OCI-LY3 (cell line): ENCODE data around the gene AOAH.

Experiments used
- H2AFZ ChIP-seq: fragments of 200-600, 300-600 bp; shearing (Covaris generic); 2 replicates; pipeline ENCODE4 v1.6.0; 2014; ENCODE audit warnings: antibody characterized with exemption, low read depth, low read length
- H3K27ac ChIP-seq: fragments of 200-600, 300-600 bp; sonication (generic); 2 replicates; pipeline ENCODE4 v1.5.1; 2014; ENCODE audit warnings: mild to moderate bottlenecking, low read length, moderate library complexity, mixed read lengths
- H3K27me3 ChIP-seq: fragments of 200-600, 300-600 bp; sonication (generic); 2 replicates; pipeline ENCODE4 v1.6.1; 2014; ENCODE audit warnings: low read depth, low read length, mixed read lengths
- H3K36me3 ChIP-seq: fragments of 200-600, 300-600 bp; sonication (generic); replicated peaks from 2 replicates; pipeline ENCODE3; 2014; ENCODE audit warnings: low read depth, low read length, mixed read lengths
- H3K4me1 ChIP-seq: fragments of 300-600, 200-600 bp; sonication (generic); 2 replicates; pipeline ENCODE4 v1.6.1; 2014; ENCODE audit warnings: low read length, mixed read lengths
- H3K4me2 ChIP-seq: fragments of 200-600, 300-600 bp; sonication (generic); 2 replicates; pipeline ENCODE4 v1.6.1; 2014; ENCODE audit warnings: low read length, mixed read lengths
- H3K4me3 ChIP-seq: fragments of 300-600, 200-600 bp; sonication (generic); 2 replicates; pipeline ENCODE4 v1.5.1; 2014; ENCODE audit warnings: antibody characterized with exemption, mild to moderate bottlenecking, low read length, moderate library complexity
- H3K79me2 ChIP-seq: fragments of 300-600, 200-600 bp; shearing (Covaris generic); 2 replicates; pipeline ENCODE4 v1.6.1; 2014; ENCODE audit warnings: mild to moderate bottlenecking, low read length, mixed read lengths
- H3K9ac ChIP-seq: fragments of 300-600, 200-600 bp; shearing (Covaris generic); 2 replicates; pipeline ENCODE4 v1.6.0; 2014; ENCODE audit warnings: mild to moderate bottlenecking, low read length, moderate library complexity
- H3K9me3 ChIP-seq: fragments of 200-600, 300-600 bp; shearing (Covaris generic); 2 replicates; pipeline ENCODE4 v1.6.1; 2014; ENCODE audit warnings: low read length, mixed read lengths; ENCODE audit not compliant: insufficient read depth
- H4K20me1 ChIP-seq: fragments of 200-600, 300-600 bp; sonication (generic); 2 replicates; pipeline ENCODE4 v1.6.1; 2016; ENCODE audit warnings: low read length, mixed read lengths; ENCODE audit not compliant: insufficient read depth
- EZH2phosphoT487 ChIP-seq: fragments of 200-600 bp; shearing (Covaris generic); IDR thresholded peaks from 2 replicates; pipeline ENCODE4 v1.6.1; 2018; ENCODE audit warnings: antibody characterized with exemption, mixed run types, low read depth
- TF ChIP-seq, protein P1 (sequence below): fragments of 200-600, 300-600 bp; sonication (generic); IDR thresholded peaks from 2 replicates; pipeline ENCODE4 v1.5.1; 2014; ENCODE audit warnings: antibody characterized with exemption, low read length, low read depth

Gene AOAH

DNA sequence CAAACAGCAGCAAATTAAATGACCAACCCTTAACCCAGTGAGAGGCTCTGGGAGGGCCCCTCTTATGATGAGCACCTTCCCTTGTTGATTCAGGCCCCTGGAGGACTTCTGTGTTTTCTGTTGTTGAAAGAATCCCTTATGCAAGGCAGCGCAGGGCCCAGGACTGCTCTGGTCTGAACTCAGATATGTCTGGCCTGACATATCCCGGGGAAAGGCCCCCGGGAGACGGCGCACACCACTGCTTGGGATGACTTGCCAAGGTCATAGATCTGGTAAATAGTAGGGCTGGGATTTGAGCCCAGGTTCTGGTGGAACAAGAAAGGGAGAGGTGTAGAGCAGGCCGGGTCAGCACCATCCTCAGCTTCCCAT is 124.0 kb downstream of the AOAH start:
- Histone ChIP-seq H3K27me3 (peaks cover 5% of the 10 kb centered on the region; the same call in 1 of the 2 replicates), H3K36me3 (no peaks in the 10 kb centered on the region)

DNA sequence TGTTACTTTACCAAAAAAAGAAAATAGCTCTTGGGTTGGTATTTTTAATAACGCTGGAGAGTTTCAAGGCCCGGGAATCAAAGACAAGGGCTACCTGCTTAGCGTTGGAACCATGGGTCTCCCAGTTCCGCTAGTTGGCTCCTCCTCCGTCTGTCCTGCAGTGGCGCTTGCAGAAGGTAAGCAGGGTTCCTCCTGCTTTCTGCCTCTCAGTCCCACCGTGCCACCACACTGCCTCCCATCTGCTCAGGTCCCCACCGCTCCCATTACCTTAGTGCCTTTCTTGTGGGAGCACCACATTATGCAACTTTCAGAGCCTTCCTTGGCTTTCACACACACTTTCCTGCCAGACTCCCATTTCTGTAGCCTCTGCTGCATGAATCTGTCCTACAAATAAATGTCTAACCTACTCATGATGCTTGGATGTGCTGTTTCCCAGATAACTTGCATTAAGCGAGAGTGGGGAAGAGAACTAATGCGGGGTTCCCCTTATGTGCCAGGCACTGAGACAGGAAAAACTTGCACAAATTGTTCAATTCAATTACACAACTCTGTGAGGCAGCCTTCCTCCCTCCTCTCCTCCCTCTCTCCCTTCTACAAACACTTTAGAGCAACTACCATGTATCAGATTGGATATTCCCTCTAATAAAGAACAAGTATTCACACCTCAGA is 124.5 kb downstream of the AOAH start:
- no peak overlapping the region for H3K9ac ChIP-seq
- no peak overlapping the region for H3K4me2 ChIP-seq
- no peaks in the 10 kb centered on the region for H3K79me2 ChIP-seq
- H3K27ac ChIP-seq, result no peak overlapping the region
- peaks cover 14% of the 10 kb centered on the region for H3K4me1 ChIP-seq
- no peaks in the 10 kb centered on the region for H3K9me3 ChIP-seq
- H4K20me1 ChIP-seq, result no peaks in the 10 kb centered on the region
- no peaks in the 10 kb centered on the region for H3K36me3 ChIP-seq
- peaks cover 1% of the 10 kb centered on the region; the same call in 1 of the 2 replicates for H3K27me3 ChIP-seq
- no peak for TF ChIP-seq EZH2phosphoT487
- TF ChIP-seq, protein P1, sequence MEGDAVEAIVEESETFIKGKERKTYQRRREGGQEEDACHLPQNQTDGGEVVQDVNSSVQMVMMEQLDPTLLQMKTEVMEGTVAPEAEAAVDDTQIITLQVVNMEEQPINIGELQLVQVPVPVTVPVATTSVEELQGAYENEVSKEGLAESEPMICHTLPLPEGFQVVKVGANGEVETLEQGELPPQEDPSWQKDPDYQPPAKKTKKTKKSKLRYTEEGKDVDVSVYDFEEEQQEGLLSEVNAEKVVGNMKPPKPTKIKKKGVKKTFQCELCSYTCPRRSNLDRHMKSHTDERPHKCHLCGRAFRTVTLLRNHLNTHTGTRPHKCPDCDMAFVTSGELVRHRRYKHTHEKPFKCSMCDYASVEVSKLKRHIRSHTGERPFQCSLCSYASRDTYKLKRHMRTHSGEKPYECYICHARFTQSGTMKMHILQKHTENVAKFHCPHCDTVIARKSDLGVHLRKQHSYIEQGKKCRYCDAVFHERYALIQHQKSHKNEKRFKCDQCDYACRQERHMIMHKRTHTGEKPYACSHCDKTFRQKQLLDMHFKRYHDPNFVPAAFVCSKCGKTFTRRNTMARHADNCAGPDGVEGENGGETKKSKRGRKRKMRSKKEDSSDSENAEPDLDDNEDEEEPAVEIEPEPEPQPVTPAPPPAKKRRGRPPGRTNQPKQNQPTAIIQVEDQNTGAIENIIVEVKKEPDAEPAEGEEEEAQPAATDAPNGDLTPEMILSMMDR, result no peak
- H3K4me3 ChIP-seq, result no peak overlapping the region
- H2AFZ ChIP-seq, result no peak overlapping the region

More for the DNA sequence above, 124.0 kb downstream of the AOAH start:
- Histone ChIP-seq H3K4me2 (no peak overlapping the region), H3K9ac (no peak overlapping the region), H3K4me3 (no peak overlapping the region), H4K20me1 (no peaks in the 10 kb centered on the region), H3K4me1 (peaks cover 14% of the 10 kb centered on the region), H3K79me2 (no peaks in the 10 kb centered on the region), H2AFZ (no peak overlapping the region), H3K9me3 (no peaks in the 10 kb centered on the region), H3K27ac (no peak overlapping the region)
- TF ChIP-seq, protein P1, result no peak
- TF ChIP-seq EZH2phosphoT487, result no peak

DNA sequence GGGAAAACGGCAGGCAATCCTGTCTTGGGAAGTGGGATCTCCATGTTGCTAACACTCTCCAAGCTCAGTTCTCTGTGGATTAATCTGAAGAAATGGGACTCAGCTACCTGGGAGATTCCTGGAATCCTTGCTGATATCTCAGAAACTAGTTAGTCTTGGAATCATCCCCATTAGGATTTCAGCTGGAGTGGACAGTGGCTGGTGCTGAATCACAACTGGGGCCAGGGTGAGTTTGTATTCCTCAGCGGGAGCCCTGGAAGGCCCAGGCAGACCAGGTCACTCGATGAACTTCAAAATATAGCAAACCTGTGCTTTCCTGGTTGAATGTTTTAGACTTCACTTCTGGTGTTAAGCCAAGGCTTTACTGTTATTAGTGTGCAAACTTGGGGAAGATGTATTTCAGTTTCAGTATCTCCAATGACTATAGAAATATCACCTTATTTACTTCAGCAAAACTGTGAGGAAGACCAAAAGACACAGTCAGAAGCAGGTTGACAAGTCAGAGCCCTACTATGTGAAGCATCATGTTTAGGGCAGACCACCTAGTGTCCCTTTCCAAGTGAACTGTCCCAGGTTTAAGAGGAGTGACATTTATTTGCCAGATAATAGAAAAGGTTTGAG is 126.1 kb downstream of the AOAH start:
- H3K9ac ChIP-seq, result no peak overlapping the region
- H3K27ac ChIP-seq, result no peak overlapping the region
- no peaks in the 10 kb centered on the region for H3K36me3 ChIP-seq
- TF ChIP-seq, protein P1, result no peak
- TF ChIP-seq EZH2phosphoT487, result no peak
- no peaks in the 10 kb centered on the region for H3K9me3 ChIP-seq
- no peaks in the 10 kb centered on the region for H3K27me3 ChIP-seq
- peaks cover 14% of the 10 kb centered on the region for H3K4me1 ChIP-seq
- no peaks in the 10 kb centered on the region for H4K20me1 ChIP-seq
- H3K4me2 ChIP-seq, result no peak overlapping the region
- H3K4me3 ChIP-seq, result no peak overlapping the region
- no peaks in the 10 kb centered on the region for H3K79me2 ChIP-seq
- no peak overlapping the region for H2AFZ ChIP-seq

DNA sequence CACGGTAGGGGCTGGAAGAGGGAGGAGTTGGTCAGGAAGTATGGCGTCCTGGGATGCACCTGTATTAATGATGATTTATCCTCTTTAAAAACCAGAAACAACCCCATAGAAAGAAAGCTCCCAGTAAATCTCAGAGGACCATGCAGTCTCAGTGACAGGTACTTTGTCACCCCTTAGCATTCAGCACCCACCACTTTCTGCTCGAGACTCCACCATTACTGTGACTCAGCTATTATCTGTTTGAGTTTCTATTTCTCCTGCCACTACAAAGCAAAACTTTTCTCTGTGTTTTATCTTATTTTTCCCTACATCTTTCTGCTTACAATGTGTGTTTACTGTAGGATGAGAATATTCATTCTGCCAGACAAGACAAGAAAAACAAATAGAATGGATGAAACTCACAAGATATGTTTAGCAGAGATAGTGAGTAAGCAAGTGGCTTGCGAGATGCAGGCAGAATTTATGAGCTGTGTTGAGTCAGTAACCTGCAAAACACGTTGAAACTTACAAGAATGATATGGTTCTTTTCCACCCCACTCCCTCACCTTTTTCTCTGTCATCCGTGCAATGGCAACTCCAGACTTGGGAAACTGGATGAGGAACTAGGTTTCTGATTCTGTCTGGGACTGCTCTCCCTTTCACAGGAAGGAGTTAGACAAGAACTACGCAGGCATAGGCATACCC is 127.1 kb downstream of the AOAH start:
- H3K4me3 ChIP-seq, result no peak overlapping the region
- H3K4me2 ChIP-seq, result no peak overlapping the region
- H3K79me2 ChIP-seq, result no peaks in the 10 kb centered on the region
- no peak overlapping the region for H3K27ac ChIP-seq
- no peaks in the 10 kb centered on the region for H4K20me1 ChIP-seq
- no peaks in the 10 kb centered on the region for H3K9me3 ChIP-seq
- H3K36me3 ChIP-seq, result no peaks in the 10 kb centered on the region
- peaks cover 14% of the 10 kb centered on the region for H3K4me1 ChIP-seq
- TF ChIP-seq, protein P1, result no peak
- TF ChIP-seq EZH2phosphoT487, result no peak
- no peak overlapping the region for H2AFZ ChIP-seq
- no peak overlapping the region for H3K9ac ChIP-seq
- no peaks in the 10 kb centered on the region for H3K27me3 ChIP-seq
